BLaER1 treated with 17β-estradiol and CSF1 and Interleukin-3, amounts not matched to agents 10 nM and 100 nM (cell line): ENCODE data around the gene ABLIM3.

Experiments used
- H3K27ac ChIP-seq, 11 experiments: shearing (Covaris generic); formaldehyde crosslinking; 2 replicates each; pipeline ENCODE4 v1.8.1; 2022
- H3K27me3 ChIP-seq, 11 experiments: shearing (Covaris generic); formaldehyde crosslinking; 2 replicates each; pipeline ENCODE4 v1.8.1; 2022
- H3K36me3 ChIP-seq, 11 experiments: shearing (Covaris generic); formaldehyde crosslinking; 2 replicates each; pipeline ENCODE4 v1.8.1; 2022
- H3K4me1 ChIP-seq, 10 experiments: shearing (Covaris generic); formaldehyde crosslinking; 2 replicates each; pipeline ENCODE4 v1.8.1; 2022
- H3K4me2 ChIP-seq, 11 experiments: shearing (Covaris generic); formaldehyde crosslinking; 2 replicates each; pipeline ENCODE4 v1.8.1; 2022
- H3K4me3 ChIP-seq, 10 experiments: shearing (Covaris generic); formaldehyde crosslinking; 2 replicates each; pipeline ENCODE4 v1.8.1; 2022
- H3K9ac ChIP-seq, 11 experiments: shearing (Covaris generic); formaldehyde crosslinking; 2 replicates each; pipeline ENCODE4 v1.8.1; 2022
- H3K9me3 ChIP-seq, 11 experiments: shearing (Covaris generic); formaldehyde crosslinking; replicated peaks in 1 of 11; 2 replicates each; pipeline ENCODE4 v1.8.1; 2022
- H4K20me1 ChIP-seq, 11 experiments: shearing (Covaris generic); formaldehyde crosslinking; 2 replicates each; pipeline ENCODE4 v1.8.1; 2022
- Cebpa-rat ChIP-seq, 11 experiments: shearing (Covaris generic); IDR thresholded peaks; 2 replicates each; pipeline ENCODE4 v1.8.1; 2022

ABLIM3 gene

DNA sequence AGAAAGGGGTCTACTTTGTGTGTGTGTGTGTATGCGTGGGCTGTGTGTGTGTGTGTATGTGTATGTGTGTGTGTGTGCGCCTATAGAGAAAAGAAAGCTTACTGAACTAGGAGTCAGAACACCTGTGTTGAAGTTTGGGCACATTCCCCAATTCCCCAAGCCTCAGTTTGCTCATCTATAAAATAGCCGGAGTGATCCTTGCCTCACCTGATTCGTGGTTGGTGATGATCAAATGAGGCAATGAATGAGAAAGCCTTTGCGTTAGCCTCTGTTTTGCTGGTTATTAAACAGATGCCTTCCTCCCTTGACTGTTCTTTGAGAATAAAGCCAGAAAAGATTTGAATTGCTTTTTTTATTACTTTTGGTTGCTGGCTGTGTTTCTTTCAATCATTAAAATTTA lies 20.6 kb downstream of the ABLIM3 start:
- Histone ChIP-seq H3K36me3 (no peaks in the 10 kb centered on the region), H4K20me1 (no peaks in the 10 kb centered on the region), H3K9ac (no peak overlapping the region), H3K9me3 (no peaks in the 10 kb centered on the region), H3K27ac (no peak overlapping the region), H3K4me3 (no peak overlapping the region), H3K4me2 (no peak overlapping the region), H3K27me3 (no peaks in the 10 kb centered on the region), H3K4me1 (no peaks in the 10 kb centered on the region)
- TF ChIP-seq Cebpa-rat (IDR thresholded peaks at IDR 0.05): no peak

DNA sequence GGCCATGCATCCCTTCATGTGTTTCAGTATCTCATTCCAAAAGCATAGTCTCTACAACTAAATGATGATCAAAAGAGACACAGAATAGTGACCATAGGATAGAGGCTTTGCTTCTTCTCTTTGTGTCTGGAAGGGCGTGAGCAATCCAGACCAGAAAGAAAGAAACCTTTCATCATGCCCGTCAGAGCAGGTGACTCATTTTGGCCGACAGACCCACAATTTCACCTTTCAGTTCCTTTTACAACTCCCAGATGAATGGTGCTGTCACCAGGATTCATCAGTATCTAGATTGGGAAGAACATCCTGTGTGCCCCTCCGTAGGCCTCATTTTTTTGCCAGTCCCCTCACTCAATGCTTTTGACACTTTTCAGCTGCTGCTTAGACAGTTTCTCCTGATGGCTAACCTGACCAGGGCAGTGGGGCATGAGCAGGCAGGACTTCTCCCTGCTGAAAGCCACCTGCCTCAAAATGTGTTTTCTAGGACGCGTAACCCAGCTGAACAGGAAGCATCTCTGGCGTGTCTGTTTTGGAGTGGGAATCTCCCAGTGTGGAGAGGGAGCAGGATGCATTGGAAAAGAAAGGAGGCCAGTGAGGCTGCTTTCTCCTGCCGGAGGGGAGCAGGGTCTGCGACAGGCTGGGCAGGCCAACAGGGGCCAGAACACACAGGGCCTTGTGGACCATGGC lies 21.2 kb downstream of the ABLIM3 start:
- no peak overlapping the region for H3K27ac ChIP-seq
- no peak for TF ChIP-seq Cebpa-rat (IDR thresholded peaks at IDR 0.05)
- no peaks in the 10 kb centered on the region for H3K27me3 ChIP-seq
- H3K9me3 ChIP-seq: no peaks in the 10 kb centered on the region
- H3K4me2 ChIP-seq: no peak overlapping the region
- no peak overlapping the region for H3K9ac ChIP-seq
- H4K20me1 ChIP-seq: no peaks in the 10 kb centered on the region
- no peak overlapping the region for H3K4me3 ChIP-seq
- H3K4me1 ChIP-seq: no peaks in the 10 kb centered on the region
- no peaks in the 10 kb centered on the region for H3K36me3 ChIP-seq

DNA sequence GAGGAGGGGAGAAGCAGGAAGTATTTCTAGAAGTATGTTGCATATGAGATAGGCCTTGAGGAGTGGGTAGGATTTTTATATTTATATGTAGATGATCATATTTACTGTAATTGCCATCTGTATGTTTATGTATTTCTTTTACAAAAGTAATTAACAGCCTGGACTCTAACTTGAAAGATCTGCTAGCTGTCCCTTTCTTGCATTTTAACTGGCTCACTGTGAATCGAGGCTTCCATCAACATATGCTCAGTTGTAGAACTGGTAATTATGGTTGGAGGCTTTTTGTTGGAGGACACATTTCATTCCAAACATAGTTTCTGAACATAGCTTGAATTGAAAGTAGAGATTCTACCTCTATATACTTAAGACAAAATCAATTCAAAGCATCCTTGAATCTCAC lies 23.4 kb downstream of the ABLIM3 start:
- H3K4me2 ChIP-seq: no peak overlapping the region
- no peak overlapping the region for H3K9ac ChIP-seq
- no peaks in the 10 kb centered on the region for H3K36me3 ChIP-seq
- no peak for TF ChIP-seq Cebpa-rat (IDR thresholded peaks at IDR 0.05)
- no peak overlapping the region for H3K27ac ChIP-seq
- no peaks in the 10 kb centered on the region for H4K20me1 ChIP-seq
- no peaks in the 10 kb centered on the region for H3K27me3 ChIP-seq
- H3K4me3 ChIP-seq: no peak overlapping the region
- H3K9me3 ChIP-seq: no peaks in the 10 kb centered on the region
- no peaks in the 10 kb centered on the region for H3K4me1 ChIP-seq

DNA sequence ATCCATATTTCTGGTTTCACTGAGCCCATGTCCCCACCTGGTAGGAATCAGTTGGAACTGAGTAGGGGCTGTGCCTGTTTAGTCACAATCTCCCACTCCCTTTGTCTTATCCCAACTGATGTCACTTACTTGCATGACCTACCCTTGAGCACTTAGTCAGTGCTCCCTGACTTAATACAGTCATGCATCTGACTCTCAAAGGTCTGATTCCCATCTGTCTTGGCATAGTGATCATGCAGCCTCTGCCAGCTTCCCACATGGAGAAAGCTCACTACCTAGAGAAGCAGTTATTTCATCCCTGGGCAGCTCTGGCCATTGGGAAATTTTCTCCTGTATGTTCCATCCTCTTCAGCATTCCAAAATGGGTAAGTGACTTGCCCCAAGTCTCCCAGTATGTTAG lies 24.8 kb downstream of the ABLIM3 start:
- H3K4me2 ChIP-seq: no peak overlapping the region
- no peak overlapping the region for H3K27ac ChIP-seq
- H3K27me3 ChIP-seq: no peaks in the 10 kb centered on the region
- no peak overlapping the region for H3K4me3 ChIP-seq
- TF ChIP-seq Cebpa-rat (IDR thresholded peaks at IDR 0.05): no peak
- no peaks in the 10 kb centered on the region for H3K4me1 ChIP-seq
- no peaks in the 10 kb centered on the region for H4K20me1 ChIP-seq
- H3K36me3 ChIP-seq: no peaks in the 10 kb centered on the region
- H3K9ac ChIP-seq: no peak overlapping the region
- H3K9me3 ChIP-seq: no peaks in the 10 kb centered on the region

DNA sequence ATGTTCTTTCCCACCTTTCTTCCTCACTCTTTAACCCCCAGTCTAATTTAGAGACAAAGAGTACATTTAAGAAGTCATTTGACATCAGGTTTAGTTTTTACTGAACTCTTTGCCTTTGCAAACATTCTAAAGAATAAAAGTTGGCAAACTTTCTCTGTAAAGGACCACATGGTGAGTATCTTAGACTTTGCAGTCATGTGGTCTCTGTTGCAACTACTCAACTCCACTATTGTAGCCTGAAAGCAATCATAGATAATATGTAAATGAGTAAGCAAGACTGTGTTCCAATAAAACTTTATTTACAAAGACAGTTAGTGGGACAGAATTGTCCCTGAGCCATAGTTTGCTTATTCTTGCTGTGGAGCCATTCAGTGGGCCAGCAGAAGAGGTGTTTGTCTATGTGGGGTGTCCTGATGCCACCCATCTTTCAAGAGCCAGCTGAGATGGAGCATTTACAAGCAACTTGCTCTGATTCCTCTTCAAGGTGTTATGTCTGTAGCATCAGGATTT lies 25.4 kb downstream of the ABLIM3 start:
- TF ChIP-seq Cebpa-rat (IDR thresholded peaks at IDR 0.05): no peak
- Histone ChIP-seq H3K36me3 (no peaks in the 10 kb centered on the region), H3K9ac (no peak overlapping the region), H4K20me1 (no peaks in the 10 kb centered on the region), H3K9me3 (no peaks in the 10 kb centered on the region), H3K4me2 (no peak overlapping the region), H3K4me1 (no peaks in the 10 kb centered on the region), H3K27ac (no peak overlapping the region), H3K27me3 (no peaks in the 10 kb centered on the region), H3K4me3 (no peak overlapping the region)

DNA sequence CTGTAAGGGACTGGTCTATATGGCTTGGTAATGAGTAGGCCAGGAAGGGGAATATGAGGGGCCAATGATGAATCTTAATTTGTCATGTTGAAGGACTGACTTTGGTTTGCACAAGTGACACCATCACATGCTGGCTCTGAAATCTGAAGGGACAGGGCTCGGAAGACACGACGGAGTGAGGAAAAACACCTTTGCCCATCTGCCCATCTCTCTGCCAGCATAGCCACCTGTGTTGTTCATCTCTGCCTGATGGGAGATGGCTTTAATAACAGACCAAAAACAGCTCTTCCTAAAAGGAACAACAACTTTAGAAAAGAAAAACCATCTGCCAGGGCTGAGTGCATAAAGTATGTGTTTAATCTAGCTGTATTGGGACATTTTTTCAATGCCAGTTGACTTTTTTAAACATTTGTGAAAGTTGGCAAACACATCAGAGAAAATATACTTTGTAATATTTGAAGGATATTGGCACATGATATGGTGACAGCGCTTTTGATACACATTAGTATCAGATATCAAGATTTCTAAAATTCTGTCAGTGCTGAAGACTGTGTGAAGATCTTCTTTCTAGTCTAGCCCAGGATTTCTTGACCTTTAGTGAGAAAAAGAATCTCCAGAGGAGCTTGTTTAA lies 27.1 kb downstream of the ABLIM3 start:
- no peak overlapping the region for H3K27ac ChIP-seq
- no peak for TF ChIP-seq Cebpa-rat (IDR thresholded peaks at IDR 0.05)
- H4K20me1 ChIP-seq: no peaks in the 10 kb centered on the region
- no peaks in the 10 kb centered on the region for H3K4me1 ChIP-seq
- H3K27me3 ChIP-seq: no peaks in the 10 kb centered on the region
- H3K9ac ChIP-seq: no peak overlapping the region
- no peaks in the 10 kb centered on the region for H3K36me3 ChIP-seq
- H3K9me3 ChIP-seq: no peaks in the 10 kb centered on the region
- H3K4me2 ChIP-seq: no peak overlapping the region
- no peak overlapping the region for H3K4me3 ChIP-seq

DNA sequence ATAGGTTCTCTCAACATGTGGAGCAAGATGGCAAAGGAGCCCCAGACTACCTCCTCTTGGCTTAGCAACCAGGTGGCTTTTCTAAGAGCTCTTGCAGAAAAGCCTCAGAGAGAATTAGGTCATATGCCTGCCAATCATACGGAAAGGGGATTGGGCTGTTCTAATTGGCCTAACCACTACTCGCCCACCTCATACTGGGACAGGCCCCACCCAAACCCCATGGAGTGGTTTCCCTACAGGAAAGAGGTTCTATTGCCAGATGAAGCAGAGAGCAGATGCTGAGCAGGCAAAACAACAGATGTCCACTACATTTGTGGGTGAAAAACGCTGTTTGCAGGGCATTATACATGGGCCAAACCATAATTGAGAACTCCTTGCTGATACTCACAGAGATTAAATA lies 29.0 kb downstream of the ABLIM3 start:
- H3K36me3 ChIP-seq: no peaks in the 10 kb centered on the region
- TF ChIP-seq Cebpa-rat (IDR thresholded peaks at IDR 0.05): no peak
- H3K4me2 ChIP-seq: no peak overlapping the region
- no peaks in the 10 kb centered on the region for H4K20me1 ChIP-seq
- no peak overlapping the region for H3K4me3 ChIP-seq
- no peaks in the 10 kb centered on the region for H3K27me3 ChIP-seq
- H3K9ac ChIP-seq: no peak overlapping the region
- H3K9me3 ChIP-seq: no peaks in the 10 kb centered on the region
- H3K4me1 ChIP-seq: no peaks in the 10 kb centered on the region
- no peak overlapping the region for H3K27ac ChIP-seq

DNA sequence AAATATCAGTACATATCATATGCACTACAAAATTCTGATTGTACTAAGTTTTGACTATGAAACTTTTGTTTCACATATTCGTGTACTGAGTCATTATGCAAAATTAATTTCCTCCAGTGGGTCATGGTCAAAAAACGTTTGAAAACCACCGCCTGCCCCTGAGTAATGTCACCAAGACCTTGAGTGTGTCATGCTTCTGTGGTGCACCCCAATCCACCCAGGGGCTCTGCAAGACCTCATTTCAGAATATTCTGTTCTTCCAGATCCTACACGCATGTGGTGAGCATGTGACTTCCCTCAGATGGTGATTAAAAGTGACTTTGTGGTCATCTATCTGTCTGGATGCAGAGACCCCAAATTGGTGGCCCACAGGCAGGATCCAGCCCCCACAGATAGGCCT lies 31.0 kb downstream of the ABLIM3 start:
- Histone ChIP-seq H3K4me3 (no peak overlapping the region), H3K9me3 (no peaks in the 10 kb centered on the region), H3K4me1 (no peaks in the 10 kb centered on the region), H3K27me3 (no peaks in the 10 kb centered on the region), H3K9ac (no peak overlapping the region), H3K27ac (no peak overlapping the region), H3K36me3 (no peaks in the 10 kb centered on the region), H3K4me2 (peak overlapping the region in 1 of 11 experiments; percentile 7; a peak in 1 of 22 replicates), H4K20me1 (no peaks in the 10 kb centered on the region)
- TF ChIP-seq Cebpa-rat (IDR thresholded peaks at IDR 0.05): no peak

DNA sequence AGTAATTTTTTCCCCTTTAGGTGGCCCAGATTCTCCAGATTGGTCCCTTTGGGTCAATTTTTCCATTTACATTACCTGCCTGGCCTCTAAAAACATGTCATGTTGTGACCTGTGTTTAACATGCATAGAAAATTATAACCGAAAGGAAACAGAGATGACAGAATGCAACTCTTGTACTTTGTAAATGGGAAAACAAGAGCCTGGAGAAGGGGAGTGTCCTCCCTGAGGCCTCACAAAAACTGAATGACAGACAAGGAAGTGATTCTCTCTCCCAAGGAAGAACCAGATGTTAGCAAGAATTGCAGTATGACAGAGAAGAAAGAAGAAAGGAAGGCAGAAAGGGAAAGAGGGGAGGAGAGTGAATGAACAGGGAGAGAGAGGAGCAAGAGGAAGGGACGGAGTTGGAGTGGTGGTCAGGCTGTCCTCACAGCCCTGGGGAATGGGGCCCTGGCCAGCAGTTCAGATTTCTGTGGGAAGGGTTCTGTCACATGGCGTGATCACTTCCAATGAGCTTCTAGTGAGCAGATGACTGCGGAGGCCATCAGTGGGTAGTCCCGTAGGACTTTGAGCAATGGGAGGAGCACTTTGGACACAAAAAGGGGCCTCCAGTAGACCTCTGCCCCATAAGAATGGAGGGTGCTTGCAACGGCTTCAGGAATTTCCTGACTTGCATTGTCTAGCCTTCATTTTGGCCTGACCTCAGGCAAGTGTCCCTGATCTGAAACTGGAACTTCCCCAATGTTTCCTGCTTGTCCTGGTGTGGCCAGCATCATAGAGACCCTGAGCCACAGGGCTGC lies 31.6 kb downstream of the ABLIM3 start:
- no peak overlapping the region for H3K4me3 ChIP-seq
- H3K36me3 ChIP-seq: no peaks in the 10 kb centered on the region
- no peaks in the 10 kb centered on the region for H4K20me1 ChIP-seq
- no peaks in the 10 kb centered on the region for H3K4me1 ChIP-seq
- no peaks in the 10 kb centered on the region for H3K27me3 ChIP-seq
- no peak for TF ChIP-seq Cebpa-rat (IDR thresholded peaks at IDR 0.05)
- no peak overlapping the region for H3K9ac ChIP-seq
- H3K9me3 ChIP-seq: no peaks in the 10 kb centered on the region
- H3K27ac ChIP-seq: no peak overlapping the region
- peak overlapping the region in 1 of 11 experiments; percentile 7; a peak in 1 of 22 replicates for H3K4me2 ChIP-seq
